BJ (cell line): Measurements from ENCODE around the gene ELOVL1. TPM values are rescaled to one million over a fixed set of nuclear protein-coding genes. Genes with fewer than 3 reads are reported as not detected.

ENCODE experiments used
- CTCF ChIA-PET: fragments of 350-600 bp; formaldehyde crosslinking; extraction: SDS; loops from one replicate; lab custom pipeline; 2021; ENCODE audit warnings: antibody characterized with exemption, inconsistent platforms; lab: Yijun Ruan, JAX
- POLR2A ChIA-PET: fragments of 300-600 bp; sonication (Branson Sonifier 250); formaldehyde crosslinking; extraction: SDS; loops from one replicate; lab custom pipeline; 2021; ENCODE audit warnings: antibody characterized with exemption; lab: Charles Lee
- DNase-seq: peaks from one replicate; pipeline ENCODE4 v3.0.0-alpha.2; 2011; ENCODE audit warnings: low read depth
- H3K27me3 ChIP-seq: 2 replicates; pipeline ENCODE4 v1.6.0; 2011; ENCODE audit warnings: low read length; ENCODE audit not compliant: control insufficient read depth, insufficient read depth
- H3K36me3 ChIP-seq: 2 replicates; pipeline ENCODE4 v1.5.1; 2011; ENCODE audit warnings: low read length; ENCODE audit not compliant: control insufficient read depth, insufficient read depth
- H3K4me3 ChIP-seq: 2 replicates; pipeline ENCODE4 v1.5.1; 2011; ENCODE audit warnings: low read depth, mild to moderate bottlenecking, control low read depth, low read length
- polyA plus RNA-seq: library from polyadenylated mRNA; depleted of rRNA; stranded (reverse); fragments of >200 nt; gene quantifications from 2 replicates; pipeline ENCODE4 v1.2.3, GENCODE V29; 2011
- TF ChIP-seq, protein P1 (sequence below): IDR thresholded peaks from 2 replicates; pipeline ENCODE4 v1.5.1; 2011; ENCODE audit warnings: low read depth, mild to moderate bottlenecking, control low read depth, inconsistent platforms, low read length, moderate library complexity; ENCODE audit not compliant: insufficient read depth

ELOVL1 gene
- polyA plus RNA-seq, 1 experiment, result 287 TPM

GRCh38 chr1:43339584-43340232 is 28.1 kb downstream of the ELOVL1 start:
- POLR2A ChIA-PET, result no interaction called here

DNA sequence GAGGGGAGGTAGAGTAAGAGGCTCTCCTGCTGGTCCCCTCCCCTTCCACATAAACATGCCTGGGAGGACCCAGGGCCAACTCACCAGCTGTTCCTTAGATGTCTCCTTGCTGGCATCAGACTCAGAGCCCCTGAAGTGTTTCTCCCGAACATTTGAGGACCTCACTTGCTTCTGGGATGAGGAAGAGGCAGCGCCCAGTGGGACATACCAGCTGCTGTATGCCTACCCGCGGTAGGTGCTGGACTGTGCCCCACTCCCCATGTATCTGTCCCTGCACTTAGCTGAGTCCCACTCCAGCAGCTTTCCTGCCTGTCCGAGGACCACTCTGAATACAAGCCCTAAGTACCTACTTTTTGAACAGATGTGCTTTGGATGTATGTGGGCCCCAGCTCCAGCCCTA is 29.8 kb downstream of the ELOVL1 start:
- TF ChIP-seq, protein P1, sequence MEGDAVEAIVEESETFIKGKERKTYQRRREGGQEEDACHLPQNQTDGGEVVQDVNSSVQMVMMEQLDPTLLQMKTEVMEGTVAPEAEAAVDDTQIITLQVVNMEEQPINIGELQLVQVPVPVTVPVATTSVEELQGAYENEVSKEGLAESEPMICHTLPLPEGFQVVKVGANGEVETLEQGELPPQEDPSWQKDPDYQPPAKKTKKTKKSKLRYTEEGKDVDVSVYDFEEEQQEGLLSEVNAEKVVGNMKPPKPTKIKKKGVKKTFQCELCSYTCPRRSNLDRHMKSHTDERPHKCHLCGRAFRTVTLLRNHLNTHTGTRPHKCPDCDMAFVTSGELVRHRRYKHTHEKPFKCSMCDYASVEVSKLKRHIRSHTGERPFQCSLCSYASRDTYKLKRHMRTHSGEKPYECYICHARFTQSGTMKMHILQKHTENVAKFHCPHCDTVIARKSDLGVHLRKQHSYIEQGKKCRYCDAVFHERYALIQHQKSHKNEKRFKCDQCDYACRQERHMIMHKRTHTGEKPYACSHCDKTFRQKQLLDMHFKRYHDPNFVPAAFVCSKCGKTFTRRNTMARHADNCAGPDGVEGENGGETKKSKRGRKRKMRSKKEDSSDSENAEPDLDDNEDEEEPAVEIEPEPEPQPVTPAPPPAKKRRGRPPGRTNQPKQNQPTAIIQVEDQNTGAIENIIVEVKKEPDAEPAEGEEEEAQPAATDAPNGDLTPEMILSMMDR, result no peak
- ChIA-PET CTCF (interaction anchor here (0.6 kb wide), 1 partner anchor 974 kb away, joined by 4 read pairs; no protein-coding TSS in a partner anchor), POLR2A (no interaction called here)
- H3K36me3 ChIP-seq, result no peaks in the 10 kb centered on the region
- no peak for DNase-seq
- peaks cover 10% of the 10 kb centered on the region; the same call in 1 of the 2 replicates for H3K27me3 ChIP-seq
- no peak overlapping the region for H3K4me3 ChIP-seq

More at GRCh38 chr1:43339584-43340232, 28.1 kb downstream of the ELOVL1 start:
- Histone ChIP-seq H3K4me3 (no peak overlapping the region), H3K36me3 (no peaks in the 10 kb centered on the region), H3K27me3 (peaks cover 10% of the 10 kb centered on the region; the same call in 1 of the 2 replicates)
- CTCF ChIA-PET, result interaction anchor here (1.1 kb wide), 1 partner anchor 9 kb away, joined by 3 read pairs; no protein-coding TSS in a partner anchor
- TF ChIP-seq, protein P1, result no peak
- no peak for DNase-seq

- CTCF ChIA-PET, result no interaction called here
- POLR2A ChIA-PET, result no interaction called here
- TF ChIP-seq, protein P1, result no peak
These were observed 30.2 kb downstream of the ELOVL1 start, which contains the start of gene MPL for GRCh38 chr1:43337588-43337987. Gene MPL (plus strand): TSS chr1:43337818. CDS start chr1:43337849, 31 bp downstream.

DNA sequence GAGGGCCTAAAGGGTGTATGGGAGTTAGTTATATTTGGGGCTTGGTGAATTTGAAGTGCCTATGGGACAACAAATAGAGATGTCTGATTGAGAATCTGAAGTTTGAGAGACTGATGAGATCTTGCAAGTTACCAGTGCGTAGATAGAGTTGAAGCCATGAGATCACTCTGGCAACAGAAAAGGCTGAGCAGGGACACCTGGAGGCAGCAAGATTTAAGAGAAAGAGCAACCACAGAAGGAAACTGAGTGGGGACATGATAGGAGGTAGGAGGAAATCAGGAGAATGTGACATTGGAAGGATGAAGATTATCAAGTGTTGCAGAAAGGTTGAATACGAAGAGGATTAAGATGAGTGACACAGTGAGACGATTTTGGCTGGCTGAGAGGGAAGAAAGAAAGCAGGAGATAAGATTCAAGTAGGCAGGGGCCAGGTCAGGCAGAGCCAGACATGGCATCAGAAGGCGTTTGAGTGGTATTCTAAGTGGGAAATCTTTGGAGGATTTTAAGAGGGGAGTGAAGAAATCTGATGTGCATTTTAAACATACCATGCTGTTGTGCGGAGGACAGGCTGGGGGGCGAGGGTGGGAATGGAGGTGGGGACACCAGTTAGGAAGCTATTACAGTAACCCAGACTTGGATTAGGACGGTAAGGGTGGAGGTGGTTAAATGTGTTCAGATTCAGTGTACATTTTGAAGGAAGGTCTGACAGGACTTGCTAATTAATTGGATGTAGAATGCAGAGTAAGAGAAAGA is 33.2 kb downstream of the ELOVL1 start:
- no peak overlapping the region for H3K4me3 ChIP-seq
- H3K36me3 ChIP-seq, result no peaks in the 10 kb centered on the region
- POLR2A ChIA-PET, result no interaction called here
- TF ChIP-seq, protein P1, result no peak
- no peak for DNase-seq
- CTCF ChIA-PET, result no interaction called here
- peaks cover 4% of the 10 kb centered on the region; the same call in 1 of the 2 replicates for H3K27me3 ChIP-seq

More at GRCh38 chr1:43337588-43337987, 30.2 kb downstream of the ELOVL1 start, which contains the start of gene MPL:
- peaks cover 10% of the 10 kb centered on the region; the same call in 1 of the 2 replicates for H3K27me3 ChIP-seq
- no peak for DNase-seq
- H3K36me3 ChIP-seq, result no peaks in the 10 kb centered on the region
- H3K4me3 ChIP-seq, result no peak within 1 kb of the TSS

GRCh38 chr1:43331688-43332087 is 36.1 kb downstream of the ELOVL1 start:
- Histone ChIP-seq H3K4me3 (no peak overlapping the region), H3K27me3 (no peaks in the 10 kb centered on the region), H3K36me3 (no peaks in the 10 kb centered on the region)
- POLR2A ChIA-PET, result no interaction called here
- CTCF ChIA-PET, result no interaction called here
- TF ChIP-seq, protein P1, result no peak
- DNase-seq, result no peak
